HL-60/S4 treated with retinoic acid at 250 ng/mL for 4 days and 3 days (cell line): Measurements from ENCODE around the gene FBXW9.
"Not testable (repeated sequence)": the region's sequence is repeated elsewhere in the genome, so short reads cannot be mapped to it uniquely, and the experiment has no call there.

ENCODE experiments used
- in situ Hi-C: fragments of 300-500 bp; cut with MboI; formaldehyde crosslinking; loops from 2 replicates; pipeline ENCODE4 v1.7.0; 2022; ENCODE audit warnings: low sequenced_read_pairs

Gene FBXW9

DNA sequence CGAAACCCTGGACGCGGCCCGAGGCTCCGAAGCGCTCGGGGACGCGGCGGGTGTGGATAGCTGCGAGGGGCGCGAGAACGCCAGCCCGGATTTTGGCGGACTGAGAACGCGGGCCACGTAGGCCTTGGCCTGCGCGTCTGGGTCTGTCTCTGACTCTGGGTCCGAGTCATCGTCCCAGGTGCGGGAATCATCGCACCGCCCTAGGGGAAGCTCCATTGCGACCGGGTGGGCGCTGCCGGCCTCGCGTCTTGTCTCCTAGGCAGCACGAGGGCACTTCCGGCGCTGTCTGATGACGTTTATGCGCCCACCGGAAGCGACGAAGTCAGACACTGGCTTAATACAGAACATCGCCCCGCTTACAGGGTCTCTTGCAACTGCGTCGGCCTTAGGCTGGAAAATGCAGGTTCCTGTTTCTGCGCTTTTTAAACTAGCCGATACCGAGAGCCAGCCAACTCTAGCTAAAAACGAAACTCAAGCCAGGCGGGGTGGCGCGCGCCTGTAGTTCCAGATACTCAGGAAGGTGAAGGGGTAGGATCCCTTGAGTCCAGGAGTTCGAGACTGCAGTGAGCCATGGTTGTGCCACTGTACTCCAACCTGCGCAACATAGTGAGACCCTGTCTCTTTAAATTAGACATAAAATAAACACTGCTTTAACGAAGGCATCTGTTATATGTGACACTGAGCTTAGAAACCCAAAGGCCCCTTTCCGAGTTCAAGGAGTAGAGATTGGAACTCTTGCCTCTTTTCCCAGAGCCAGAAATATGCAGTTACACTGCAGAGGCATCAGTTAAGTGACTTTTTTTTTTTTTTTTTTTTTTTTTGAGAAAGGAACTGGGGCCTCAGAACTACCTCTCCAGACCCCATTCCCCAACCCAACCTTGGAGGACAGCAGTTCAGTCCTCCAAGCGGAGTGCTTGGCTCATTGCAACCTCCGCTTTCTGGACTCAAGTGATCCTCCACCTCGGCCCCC lies at the start of gene FBXW9:
Gene FBXW9 (minus strand): TSS at position 266 of the 970 bp plus-strand sequence. CDS start 50 bp downstream, at position 216.
- in situ Hi-C loops = no loop called here

GRCh38 chr19:12745166-12745897 lies 48.9 kb upstream of the FBXW9 start:
- in situ Hi-C loops = no loop called here

- in situ Hi-C loops = no loop called here
These were observed 41.5 kb upstream of the FBXW9 start for GRCh38 chr19:12737835-12738351.

GRCh38 chr19:12736995-12737834 lies 40.8 kb upstream of the FBXW9 start, which contains the start of gene GET3:
Gene GET3, plus strand, starts transcription at chr19:12737497. Its CDS starts 9 bp downstream, at chr19:12737506.
- in situ Hi-C loops = no loop called here

GRCh38 chr19:12733369-12734214 lies 37.2 kb upstream of the FBXW9 start:
- in situ Hi-C loops = no loop called here

GRCh38 chr19:12731337-12731736 lies 34.9 kb upstream of the FBXW9 start:
- in situ Hi-C loops = no loop called here

DNA sequence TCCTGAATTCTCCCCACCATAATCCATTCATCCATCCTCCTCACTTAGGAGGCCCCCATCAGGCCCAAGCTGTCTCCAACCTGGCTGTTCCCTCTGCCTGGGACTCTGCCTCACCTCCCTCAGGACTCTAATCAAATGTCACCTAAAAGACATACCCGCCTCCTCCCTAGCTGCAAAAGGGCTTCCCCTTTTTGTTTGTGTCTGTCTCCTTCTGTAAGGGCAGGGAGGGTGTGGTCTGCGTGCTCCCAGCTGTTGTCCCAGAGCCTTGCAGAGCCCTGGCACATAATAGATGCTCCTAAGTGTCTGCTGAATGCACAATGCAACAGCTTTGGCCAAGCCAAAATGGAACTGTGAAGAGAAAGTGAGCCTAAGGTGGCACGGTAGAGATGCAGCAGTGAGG lies 33.6 kb upstream of the FBXW9 start:
- in situ Hi-C loops = no loop called here

DNA sequence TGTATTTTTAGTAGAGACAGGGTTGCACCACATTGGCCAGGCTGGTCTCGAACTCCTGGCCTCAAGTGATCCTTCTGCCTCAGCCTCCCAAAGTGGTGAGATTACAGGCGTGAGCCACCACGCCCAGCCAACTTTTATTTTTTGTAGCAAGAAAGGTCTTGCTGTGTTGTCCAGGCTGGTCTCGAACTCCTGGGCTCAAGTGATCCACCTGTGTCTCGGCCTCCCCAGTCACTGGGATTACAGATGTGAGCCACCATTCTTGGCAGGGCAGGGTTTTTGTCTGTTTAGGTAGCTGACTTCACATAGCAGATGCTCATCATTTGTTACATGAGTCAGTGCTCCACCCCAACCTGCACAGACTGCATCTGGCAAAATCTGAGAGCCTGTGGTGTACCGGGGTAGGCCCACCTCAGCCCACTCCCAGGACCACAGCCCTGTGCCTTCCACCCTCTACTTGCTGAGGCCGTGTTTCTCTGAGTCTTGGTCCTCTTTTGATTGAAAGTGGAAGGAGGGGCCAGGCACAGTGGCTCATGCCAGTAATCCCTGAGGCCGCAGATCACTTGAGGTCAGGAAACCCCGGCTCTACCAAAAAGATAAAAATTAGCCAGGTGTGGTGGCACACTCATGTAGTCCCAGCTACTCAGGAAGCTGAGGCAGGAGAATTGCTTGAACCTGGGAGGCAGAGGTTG lies 31.5 kb upstream of the FBXW9 start:
- in situ Hi-C loops = no loop called here

DNA sequence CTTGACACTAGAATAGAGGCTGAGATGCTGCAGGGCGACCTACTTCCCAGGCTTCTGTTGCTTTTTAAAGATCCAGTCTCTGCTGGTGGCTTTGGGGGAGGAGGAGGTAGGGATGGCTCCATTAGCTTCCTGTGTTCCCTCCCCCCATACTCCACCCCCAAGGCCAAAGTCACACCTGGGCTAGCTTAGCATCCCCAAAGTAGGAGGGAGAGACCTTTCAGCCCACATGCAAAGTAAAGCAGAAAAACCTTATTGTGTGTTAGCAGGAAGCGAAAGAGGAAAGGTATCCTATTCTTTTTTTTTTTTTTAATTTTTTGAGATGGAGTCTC lies 30.5 kb upstream of the FBXW9 start:
- in situ Hi-C loops = no loop called here

GRCh38 chr19:12725612-12726011 lies 29.2 kb upstream of the FBXW9 start:
- in situ Hi-C loops = not testable (repeated sequence)

DNA sequence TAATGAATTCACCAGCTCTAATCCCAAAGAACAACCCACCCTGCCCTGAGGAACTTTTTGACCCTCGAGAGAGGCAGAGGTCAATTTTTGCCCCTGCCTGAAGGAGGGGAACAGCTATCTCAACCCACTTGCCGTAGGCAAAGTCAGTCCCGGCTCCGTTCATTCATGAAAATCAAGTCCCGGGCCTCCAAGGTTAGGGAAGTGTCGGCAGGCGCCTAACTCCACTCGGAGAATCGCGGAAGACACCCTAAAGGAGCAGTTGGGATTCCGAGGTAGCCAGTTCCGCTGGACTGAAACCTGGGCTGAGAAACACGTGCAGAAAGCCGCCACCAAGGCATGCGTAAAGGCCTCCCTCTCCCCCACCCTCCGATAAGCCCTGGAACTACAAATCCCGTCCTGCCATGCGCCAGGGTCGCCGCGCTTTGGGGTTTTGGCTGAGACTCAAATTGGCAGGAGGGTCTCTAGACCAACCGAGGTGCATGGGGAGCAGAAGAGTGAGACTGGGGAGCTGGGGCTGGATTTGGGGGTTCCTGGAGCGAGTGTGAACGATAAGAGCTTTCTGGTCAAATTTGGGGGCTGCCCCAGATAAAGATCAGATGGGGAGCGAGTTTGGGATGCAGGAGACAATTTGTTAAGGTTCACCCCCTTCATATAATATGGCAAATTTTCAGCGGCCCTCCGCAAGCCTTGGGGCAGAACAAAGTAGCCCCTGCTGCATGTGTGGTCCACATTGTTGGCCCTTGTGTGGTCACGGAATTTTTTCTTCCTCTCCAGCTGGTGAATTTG lies 27.4 kb upstream of the FBXW9 start, which contains the start of gene TNPO2:
Gene TNPO2 (minus strand): TSS at position 292 of the 786 bp plus-strand sequence. CDS start 2,955 bp downstream, outside the sequence.
- in situ Hi-C loops = no loop called here

DNA sequence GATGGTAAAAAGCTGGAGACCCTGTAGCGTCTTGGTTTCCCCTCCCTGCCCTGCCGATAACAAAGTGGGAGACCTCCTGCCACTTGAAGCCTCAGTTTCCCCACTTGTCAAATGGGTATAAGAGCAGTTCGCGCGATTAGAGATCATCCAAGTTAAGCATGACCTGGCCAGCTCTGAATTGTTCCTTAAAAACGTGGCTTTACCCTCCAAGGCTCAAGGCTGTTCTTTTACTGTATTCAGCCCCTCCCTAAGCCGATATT lies 26.9 kb upstream of the FBXW9 start:
- in situ Hi-C loops = no loop called here

DNA sequence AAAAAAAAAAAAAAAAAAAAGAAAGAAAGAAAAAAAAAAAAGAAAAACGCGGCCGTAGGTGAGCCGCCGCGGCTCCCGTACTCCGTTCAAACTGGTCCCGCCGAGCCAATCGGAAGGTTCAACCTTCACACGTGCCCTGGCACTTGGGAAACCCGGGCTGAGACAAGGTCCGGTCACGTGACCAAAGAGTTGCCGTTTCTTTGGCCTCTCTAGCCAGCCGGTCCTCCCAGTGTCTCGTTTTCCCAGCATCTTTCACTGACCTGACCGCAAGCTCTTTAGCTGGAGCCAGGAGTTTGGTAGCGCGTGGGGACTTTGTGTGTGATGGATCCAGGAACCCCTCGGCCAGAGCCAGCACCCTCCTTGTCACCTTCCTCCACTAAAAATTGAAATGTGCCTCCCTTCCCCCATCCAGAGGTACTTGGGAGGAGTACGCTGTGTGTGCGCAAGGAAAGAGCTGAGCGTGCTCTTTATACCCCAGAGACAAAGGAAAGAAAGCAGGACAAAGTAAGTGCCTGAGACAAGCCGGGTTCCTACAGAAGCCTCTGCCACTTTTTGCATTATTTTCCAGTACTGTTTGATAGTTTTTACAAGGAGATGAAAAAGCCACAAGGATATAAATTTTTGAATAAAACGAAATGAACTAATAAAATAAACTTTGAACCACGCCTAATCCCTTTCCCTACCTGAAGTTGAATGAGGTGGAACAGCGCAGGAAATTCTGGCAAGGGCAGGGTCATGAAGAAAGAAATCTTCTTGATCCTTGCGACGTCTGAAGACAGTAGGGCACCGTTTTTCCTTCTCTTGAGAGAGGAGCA lies 26.3 kb upstream of the FBXW9 start:
- in situ Hi-C loops = no loop called here

GRCh38 chr19:12721656-12722565 lies 25.5 kb upstream of the FBXW9 start:
- in situ Hi-C loops = no loop called here

DNA sequence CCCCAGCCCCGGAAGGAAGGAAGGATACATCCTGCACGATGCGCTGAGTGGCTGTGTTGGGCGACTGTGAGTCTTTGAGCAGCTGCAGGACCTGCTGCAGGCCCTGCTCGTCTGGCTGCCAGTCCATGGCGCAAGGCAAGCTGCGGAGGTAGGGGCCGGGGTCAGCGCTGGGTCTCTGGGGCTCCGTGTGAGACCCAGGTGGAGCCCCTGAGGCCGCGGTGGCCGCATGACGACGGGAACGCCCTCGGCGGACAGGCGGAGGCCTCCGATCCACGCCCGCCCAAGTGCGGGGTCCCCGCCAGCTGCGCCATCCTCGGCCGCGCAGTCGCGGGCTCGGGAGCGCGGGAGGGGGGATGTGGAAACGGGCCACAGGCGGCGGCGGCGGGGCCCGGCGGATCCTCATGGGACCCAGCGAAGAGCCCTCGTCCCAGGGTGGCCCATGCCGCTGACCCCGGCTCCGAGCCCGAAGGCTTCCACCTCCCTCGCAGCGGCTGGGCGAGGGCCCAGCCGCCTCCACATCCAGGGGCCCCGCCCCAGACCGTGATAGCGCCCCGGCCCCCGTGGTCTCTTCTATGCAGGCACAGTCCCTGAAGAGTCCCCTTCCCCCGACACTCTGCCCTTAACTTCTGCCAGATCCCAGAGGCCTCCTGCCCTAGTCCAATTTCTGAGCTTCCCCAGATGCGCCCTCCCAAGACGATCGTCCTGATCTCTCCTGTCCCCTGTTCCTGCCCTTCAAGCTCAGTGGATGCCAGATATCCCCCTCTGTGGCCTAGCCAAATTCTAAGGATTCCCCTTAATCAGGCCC lies 24.6 kb upstream of the FBXW9 start:
- in situ Hi-C loops = no loop called here

GRCh38 chr19:12720296-12720695 lies 23.9 kb upstream of the FBXW9 start:
- in situ Hi-C loops = no loop called here
